ENCODE data around the gene TRIM17.

Gene TRIM17

GRCh38 chr1:228415853-228416216 is 826 bp downstream of the TRIM17 start:
- DNase-seq, result no peak

GRCh38 chr1:228415221-228415620 is 1.4 kb downstream of the TRIM17 start:
- DNase-seq, result no peak

- no peak for DNase-seq
These were observed 2.0 kb downstream of the TRIM17 start for GRCh38 chr1:228414511-228415211.

DNA sequence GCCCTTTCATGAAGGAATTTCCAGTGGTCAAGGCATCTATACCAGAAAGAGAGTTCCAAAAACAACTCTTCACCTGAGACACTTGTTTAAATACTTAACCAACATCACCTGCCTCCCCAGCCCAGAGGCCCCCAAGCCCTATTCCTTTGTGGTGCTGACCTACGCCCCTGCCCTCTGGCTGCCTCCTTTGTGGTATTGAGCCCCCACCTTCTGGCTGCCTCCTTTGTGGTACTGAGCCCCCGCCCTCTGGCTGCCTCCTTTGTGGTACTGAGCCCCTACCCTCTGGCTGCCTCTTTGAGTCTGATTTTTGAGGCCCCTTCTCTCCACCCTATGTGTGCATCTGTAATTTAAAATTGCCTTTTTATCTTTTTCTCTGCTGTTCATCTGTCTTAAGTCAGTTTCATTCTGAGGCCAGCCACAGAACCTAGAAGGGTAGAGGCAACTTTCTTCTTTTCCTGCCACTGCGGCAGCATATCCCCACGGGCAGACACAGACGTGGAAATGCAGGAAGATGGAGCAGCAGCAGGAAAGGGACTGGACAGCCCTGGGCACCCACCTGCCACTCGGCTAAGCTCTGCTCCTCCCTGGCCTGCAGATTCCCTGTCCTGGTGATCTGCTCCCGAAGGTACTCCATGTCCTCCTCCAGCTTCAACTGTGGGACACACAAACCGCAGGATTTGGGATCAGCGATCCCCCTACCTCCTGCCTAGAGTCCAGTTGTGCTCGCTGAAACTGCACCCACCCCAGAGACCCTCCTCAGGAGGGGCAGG is 3.2 kb downstream of the TRIM17 start:
- DNase-seq, result no peak

- no peak for DNase-seq
These were observed 4.9 kb downstream of the TRIM17 start for GRCh38 chr1:228411548-228412430.

DNA sequence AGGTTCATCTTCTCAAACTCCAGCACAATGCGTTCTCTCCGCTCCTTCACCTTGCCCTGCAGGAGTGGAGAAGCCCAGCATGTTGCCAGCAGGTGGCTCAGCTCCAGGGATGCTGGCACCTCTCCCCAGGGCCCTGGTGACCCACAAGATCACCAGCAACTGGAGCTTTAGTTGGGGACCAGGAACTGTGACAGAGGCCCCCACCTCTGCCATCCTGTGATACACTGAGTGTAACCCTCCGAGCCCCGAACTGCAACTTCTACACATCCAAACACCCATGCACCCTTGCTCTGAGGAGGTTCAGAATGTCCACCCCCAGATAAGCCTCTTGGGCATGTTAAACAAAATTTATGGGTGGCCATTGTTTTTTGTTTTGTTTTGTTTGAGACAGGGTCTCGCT is 5.5 kb downstream of the TRIM17 start:
- DNase-seq, result no peak

GRCh38 chr1:228410671-228411070 is 6.0 kb downstream of the TRIM17 start:
- no peak for DNase-seq

- no peak for DNase-seq
These were observed 6.6 kb downstream of the TRIM17 start for GRCh38 chr1:228410015-228410414.

GRCh38 chr1:228408869-228409805 is 7.5 kb downstream of the TRIM17 start:
- no peak for DNase-seq

- DNase-seq, result no peak
These were observed 8.4 kb downstream of the TRIM17 start for GRCh38 chr1:228408041-228408868.

GRCh38 chr1:228407106-228408040 is 9.3 kb downstream of the TRIM17 start:
- no peak for DNase-seq

- no peak for DNase-seq
These were observed 10.8 kb downstream of the TRIM17 start for GRCh38 chr1:228405979-228406228.

DNA sequence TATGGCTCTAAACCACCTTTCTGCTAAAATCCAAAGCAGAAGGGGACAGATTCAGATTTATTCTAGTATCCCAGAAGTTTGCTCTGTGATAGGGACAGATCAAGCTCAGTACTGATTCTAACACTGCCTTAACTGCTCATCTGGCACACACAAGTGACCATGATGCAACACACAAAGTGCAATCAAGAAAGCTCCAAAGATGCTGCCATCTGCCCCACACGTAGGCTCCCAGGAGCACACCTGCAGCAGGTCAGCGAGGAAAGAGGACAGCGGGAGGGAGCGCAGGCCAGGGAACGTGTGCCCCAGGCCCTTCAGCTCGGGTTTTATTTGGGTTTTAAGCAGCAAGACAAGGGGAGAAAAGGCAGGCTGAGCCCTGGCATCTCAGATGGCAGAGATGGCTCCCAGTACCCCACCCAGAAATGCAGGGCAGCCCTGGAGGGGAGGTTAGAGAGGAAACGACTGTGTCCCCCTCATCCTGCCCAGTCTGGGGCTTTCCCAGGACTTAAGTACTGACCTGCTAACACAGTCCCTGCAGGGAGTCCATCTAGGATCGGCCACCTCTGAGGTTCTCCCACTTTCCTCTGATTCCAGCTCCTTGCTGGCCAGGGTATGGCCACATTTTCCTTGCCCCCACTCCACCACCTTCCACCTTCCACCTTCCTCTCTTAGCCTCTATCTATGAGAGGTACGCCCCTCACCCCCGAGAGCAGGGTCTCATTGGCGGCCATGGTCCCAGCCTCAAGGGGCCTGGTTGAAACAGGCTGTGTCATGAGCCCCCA is 11.3 kb downstream of the TRIM17 start:
- DNase-seq, result no peak

- no peak for DNase-seq
These were observed 12.4 kb downstream of the TRIM17 start for GRCh38 chr1:228404107-228404720.

DNA sequence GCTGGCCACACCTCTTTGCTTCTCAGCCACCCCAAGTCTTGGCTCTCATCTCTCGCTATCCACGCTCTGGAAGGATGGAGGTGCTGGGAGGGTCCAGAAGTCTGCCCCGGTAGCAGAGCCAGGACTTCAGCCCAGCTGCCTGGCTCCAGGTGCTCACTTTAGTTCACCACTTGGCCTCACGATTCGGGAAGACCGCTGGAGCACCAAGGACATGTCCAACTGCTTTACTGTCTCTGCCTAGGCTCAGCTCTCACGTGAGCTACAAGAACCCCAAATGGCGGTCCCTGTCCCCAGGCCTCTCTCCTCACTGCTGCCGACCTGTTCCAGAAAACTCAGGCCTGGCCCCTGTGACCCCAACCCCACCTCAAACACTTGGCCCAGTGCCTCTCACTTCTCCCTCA is 13.4 kb downstream of the TRIM17 start:
- no peak for DNase-seq

GRCh38 chr1:228402641-228403025 is 14.0 kb downstream of the TRIM17 start:
- no peak for DNase-seq

DNA sequence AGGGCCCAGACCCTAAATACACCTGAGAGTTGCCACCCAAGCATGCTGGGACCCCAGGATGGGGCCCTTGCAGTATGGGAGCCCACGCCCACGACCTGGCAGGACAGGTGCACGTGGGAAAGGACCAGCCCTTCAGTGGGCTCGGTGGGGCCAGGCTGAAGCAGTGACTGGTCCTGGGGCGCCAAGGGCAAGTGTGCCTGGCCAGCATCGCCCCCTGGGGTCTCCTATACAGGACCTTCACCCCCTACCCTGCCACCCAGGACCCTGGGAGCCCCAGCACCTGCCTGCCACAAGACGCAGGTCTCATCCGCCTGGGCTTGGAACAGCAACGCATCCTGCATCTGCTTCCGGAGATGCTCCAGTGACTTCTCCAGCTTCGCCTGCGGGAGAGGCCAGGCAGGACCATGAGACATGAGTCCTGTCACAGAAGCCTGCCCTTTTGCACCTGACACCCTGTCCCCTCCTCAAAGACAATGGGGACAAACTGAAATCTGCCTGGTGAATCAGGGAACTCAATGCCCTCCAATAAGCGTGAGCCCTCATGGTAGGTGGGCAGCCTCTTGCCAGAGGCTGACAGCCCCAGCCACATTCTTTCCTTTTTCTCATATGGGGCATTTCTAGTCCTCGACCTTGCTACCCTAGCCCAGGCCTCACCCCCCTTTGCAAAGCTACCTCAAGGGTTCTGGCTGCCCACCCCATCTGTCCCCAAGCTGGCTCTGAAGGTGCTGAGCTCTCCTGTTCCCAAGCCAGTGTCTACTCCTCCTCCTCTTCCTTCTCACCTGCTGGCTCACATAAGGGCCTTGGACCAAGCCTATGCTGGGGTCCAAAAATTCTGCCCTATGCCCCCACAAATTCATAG is 14.7 kb downstream of the TRIM17 start:
- DNase-seq, result no peak

- DNase-seq, result no peak
These were observed 15.8 kb downstream of the TRIM17 start for GRCh38 chr1:228400692-228401454.

All from activated T-cell treated with anti-CD3 and anti-CD28 coated beads for 4 hours (primary cell).